Astrocyte of the spinal cord (primary cell): Measurements from ENCODE around the gene SYT5.
A peak's percentile ranks its signal among the peaks of the same experiment; 100 is the strongest.

Experiments used
- DNase-seq: peaks from one replicate; pipeline ENCODE4 v3.0.0; 2011; ENCODE audit warnings: low read depth, low spot score
- H3K4me3 ChIP-seq: 2 replicates; pipeline ENCODE4 v1.5.1; 2011; ENCODE audit warnings: low read depth, mild to moderate bottlenecking, low read length, moderate library complexity
- CTCF ChIP-seq: IDR thresholded peaks from 2 replicates; pipeline ENCODE4 v1.5.1; 2012; ENCODE audit warnings: low read depth, mild to moderate bottlenecking, low read length, inconsistent platforms
- in situ Hi-C: cut with HindIII; loops from 2 replicates; pipeline ENCODE4 v1.10.0; 2017; ENCODE audit warnings: low sequenced_read_pairs

SYT5 gene

GRCh38 chr19:55179606-55180484, at the start of gene SYT5:
SYT5 (minus strand) TSS chr19:55180289; CDS start chr19:55179041, 1,248 bp downstream.
- no peak for TF ChIP-seq CTCF
- H3K4me3 ChIP-seq = peak within 1 kb of the TSS; percentile 26
- in situ Hi-C loops = loop anchor here (10.0 kb wide), 1 partner anchor 215 kb away; no protein-coding TSS in a partner anchor
- DNase-seq = no peak

GRCh38 chr19:55229789-55230182, 49.7 kb upstream of the SYT5 start:
- in situ Hi-C loops = no loop called here
- no peak overlapping the region for H3K4me3 ChIP-seq
- no peak for TF ChIP-seq CTCF
- no peak for DNase-seq

GRCh38 chr19:55229145-55229788, 49.2 kb upstream of the SYT5 start:
- in situ Hi-C loops = no loop called here
- H3K4me3 ChIP-seq = no peak overlapping the region
- no peak for TF ChIP-seq CTCF
- DNase-seq = no peak

GRCh38 chr19:55228403-55229031, 48.4 kb upstream of the SYT5 start, which contains the start of gene TMEM86B:
TMEM86B (minus strand) TSS chr19:55228763; CDS start chr19:55228741, 22 bp downstream.
- H3K4me3 ChIP-seq = no peak within 1 kb of the TSS
- no peak for TF ChIP-seq CTCF
- in situ Hi-C loops = no loop called here
- no peak for DNase-seq

GRCh38 chr19:55228015-55228391, 47.9 kb upstream of the SYT5 start:
- no peak for TF ChIP-seq CTCF
- H3K4me3 ChIP-seq = no peak overlapping the region
- DNase-seq = no peak
- in situ Hi-C loops = no loop called here

GRCh38 chr19:55227241-55228014, 47.3 kb upstream of the SYT5 start:
- TF ChIP-seq CTCF = no peak
- no peak for DNase-seq
- H3K4me3 ChIP-seq = no peak overlapping the region
- in situ Hi-C loops = no loop called here
